BJ (cell line): ENCODE measurements around the gene CPVL. TPM values are rescaled to one million over a fixed set of nuclear protein-coding genes. Genes with fewer than 3 reads are reported as not detected.

Experiments
- CTCF ChIA-PET: fragments of 350-600 bp; formaldehyde crosslinking; extraction: SDS; loops from one replicate; lab custom pipeline; 2021; ENCODE audit warnings: antibody characterized with exemption, inconsistent platforms; lab: Yijun Ruan, JAX
- POLR2A ChIA-PET: fragments of 300-600 bp; sonication (Branson Sonifier 250); formaldehyde crosslinking; extraction: SDS; loops from one replicate; lab custom pipeline; 2021; ENCODE audit warnings: antibody characterized with exemption; lab: Charles Lee
- DNase-seq: peaks from one replicate; pipeline ENCODE4 v3.0.0-alpha.2; 2011; ENCODE audit warnings: low read depth
- H3K27me3 ChIP-seq: 2 replicates; pipeline ENCODE4 v1.6.0; 2011; ENCODE audit warnings: low read length; ENCODE audit not compliant: control insufficient read depth, insufficient read depth
- H3K36me3 ChIP-seq: 2 replicates; pipeline ENCODE4 v1.5.1; 2011; ENCODE audit warnings: low read length; ENCODE audit not compliant: control insufficient read depth, insufficient read depth
- H3K4me3 ChIP-seq: 2 replicates; pipeline ENCODE4 v1.5.1; 2011; ENCODE audit warnings: low read depth, mild to moderate bottlenecking, control low read depth, low read length
- CTCF ChIP-seq: IDR thresholded peaks from 2 replicates; pipeline ENCODE4 v1.5.1; 2011; ENCODE audit warnings: low read depth, mild to moderate bottlenecking, control low read depth, inconsistent platforms, low read length, moderate library complexity; ENCODE audit not compliant: insufficient read depth
- polyA plus RNA-seq: library from polyadenylated mRNA; depleted of rRNA; stranded (reverse); fragments of >200 nt; gene quantifications from 2 replicates; pipeline ENCODE4 v1.2.3, GENCODE V29; 2011

CPVL gene
- polyA plus RNA-seq, 1 experiment: not detected

- Histone ChIP-seq H3K4me3 (no peak overlapping the region), H3K27me3 (peaks cover under 1% of the 10 kb centered on the region), H3K36me3 (no peaks in the 10 kb centered on the region)
- DNase-seq: no peak
- TF ChIP-seq CTCF: no peak
- ChIA-PET POLR2A (no interaction called here), CTCF (interaction anchor here (1.6 kb wide), 2 partner anchors 140 to 143 kb away, joined by 3 read pairs; no protein-coding TSS in a partner anchor)
Observed at GRCh38 chr7:28964056-28964455, 182.3 kb downstream of the CPVL start.

- POLR2A ChIA-PET: no interaction called here
- no peak for TF ChIP-seq CTCF
- no peaks in the 10 kb centered on the region for H3K36me3 ChIP-seq
- CTCF ChIA-PET: interaction anchor here (1.8 to 2.8 kb wide), 2 partner anchors 35 to 41 kb away, joined by 8 to 10 read pairs; no protein-coding TSS in a partner anchor
- DNase-seq: no peak
- no peak overlapping the region for H3K4me3 ChIP-seq
- peaks cover 11% of the 10 kb centered on the region for H3K27me3 ChIP-seq
Observed at GRCh38 chr7:28961972-28962371, 184.4 kb downstream of the CPVL start.

GRCh38 chr7:28960071-28960840 lies 186.1 kb downstream of the CPVL start:
- POLR2A ChIA-PET: no interaction called here
- DNase-seq: no peak
- Histone ChIP-seq H3K27me3 (peaks cover 26% of the 10 kb centered on the region), H3K36me3 (no peaks in the 10 kb centered on the region), H3K4me3 (no peak overlapping the region)
- CTCF ChIA-PET: interaction anchor here (0.8 to 2.8 kb wide), 3 partner anchors 16 to 33 kb away, joined by 3 to 10 read pairs (median 3); no protein-coding TSS in a partner anchor
- no peak for TF ChIP-seq CTCF

GRCh38 chr7:28958980-28959347 lies 187.4 kb downstream of the CPVL start:
- H3K27me3 ChIP-seq: peaks cover 33% of the 10 kb centered on the region
- H3K36me3 ChIP-seq: no peaks in the 10 kb centered on the region
- H3K4me3 ChIP-seq: no peak overlapping the region
- POLR2A ChIA-PET: no interaction called here
- CTCF ChIA-PET: interaction anchor here (1.0 to 3.5 kb wide), 5 partner anchors 23 to 147 kb away, joined by 3 to 38 read pairs (median 20); no protein-coding TSS in a partner anchor
- DNase-seq: no peak
- no peak for TF ChIP-seq CTCF

GRCh38 chr7:28958235-28958979 lies 187.9 kb downstream of the CPVL start, which contains the start of gene TRIL:
TRIL (minus strand) TSS chr7:28958330; CDS start chr7:28958046, 284 bp downstream.
- no peak for DNase-seq
- H3K36me3 ChIP-seq: no peaks in the 10 kb centered on the region
- no peak for TF ChIP-seq CTCF
- H3K27me3 ChIP-seq: peaks cover 35% of the 10 kb centered on the region
- CTCF ChIA-PET: interaction anchor here (1.0 to 3.5 kb wide), 10 partner anchors 13 to 148 kb away, joined by 3 to 38 read pairs (median 10); no protein-coding TSS in a partner anchor
- peak within 1 kb of the TSS; percentile 30 for H3K4me3 ChIP-seq
- POLR2A ChIA-PET: interaction anchor here (0.6 kb wide), 1 partner anchor 270 kb away, joined by 4 read pairs; no protein-coding TSS in a partner anchor
